Frontal cortex (tissue), 4 donors: ENCODE results near the gene GRIN2B. TPM values are rescaled to one million over a fixed set of nuclear protein-coding genes. Genes with fewer than 3 reads are reported as not detected.

Experiments used
- DNase-seq, 2 donors: peaks; one replicate each; pipeline ENCODE4 v3.0.0; 2012; ENCODE audit warnings: low spot score in 2 of 2
- FAIRE-seq: peaks from 2 replicates; lab custom pipeline; 2012; peaks lifted over from hg19 to GRCh38; lab: Jason Lieb, UNC
- total RNA-seq: library from RNA; depleted of rRNA; stranded (reverse); fragments of >200 nt; gene quantifications from one replicate; pipeline ENCODE4 v1.2.3, GENCODE V29; 2014
- donor health status: control.
- donor health status: control.
- donor health status: control.

The GRIN2B gene
- total RNA-seq: 75.4 TPM

GRCh38 chr12:13981296-13981962, at the start of gene GRIN2B:
Gene GRIN2B, minus strand, starts transcription at chr12:13981602. Its CDS starts 115,394 bp downstream, at chr12:13866208.
- DNase-seq (peak in 1 of 2 donors; percentile 21), FAIRE-seq (no peak)

- FAIRE-seq (no peak), DNase-seq (no peak)
Measured at GRCh38 chr12:14026537-14026936, 45.1 kb upstream of the GRIN2B start.

- no peak for FAIRE-seq
- no peak for DNase-seq
Measured at GRCh38 chr12:14024591-14024990, 43.2 kb upstream of the GRIN2B start.

- DNase-seq: no peak
- FAIRE-seq: no peak
Measured at GRCh38 chr12:14018080-14018479, 36.7 kb upstream of the GRIN2B start.

- no peak for FAIRE-seq
- no peak for DNase-seq
Measured at GRCh38 chr12:14010989-14011388, 29.6 kb upstream of the GRIN2B start.

GRCh38 chr12:14007639-14008038, 26.2 kb upstream of the GRIN2B start:
- FAIRE-seq: no peak
- DNase-seq: no peak

- DNase-seq (no peak), FAIRE-seq (no peak)
Measured at GRCh38 chr12:13992585-13992984, 11.2 kb upstream of the GRIN2B start.

GRCh38 chr12:13992106-13992505, 10.7 kb upstream of the GRIN2B start:
- no peak for DNase-seq
- no peak for FAIRE-seq

- DNase-seq: no peak
- no peak for FAIRE-seq
Measured at GRCh38 chr12:13986031-13986430, 4.6 kb upstream of the GRIN2B start.

- FAIRE-seq: no peak
- DNase-seq: peak in 1 of 2 donors; percentile 22
Measured at GRCh38 chr12:13981990-13982389, 588 bp upstream of the GRIN2B start.

GRCh38 chr12:13980538-13981295, 685 bp downstream of the GRIN2B start:
- DNase-seq (peak in 1 of 2 donors; percentile 28), FAIRE-seq (no peak)

- DNase-seq (no peak), FAIRE-seq (no peak)
Measured at GRCh38 chr12:13979772-13980378, 1.5 kb downstream of the GRIN2B start.

- no peak for FAIRE-seq
Measured at GRCh38 chr12:13978876-13979275, 2.5 kb downstream of the GRIN2B start.

GRCh38 chr12:13976880-13977279, 4.5 kb downstream of the GRIN2B start:
- FAIRE-seq (no peak), DNase-seq (no peak)

More at GRCh38 chr12:13978876-13979275, 2.5 kb downstream of the GRIN2B start:
- no peak for DNase-seq

GRCh38 chr12:13976028-13976584, 5.3 kb downstream of the GRIN2B start:
- FAIRE-seq (no peak), DNase-seq (no peak)

GRCh38 chr12:13973996-13974395, 7.4 kb downstream of the GRIN2B start:
- no peak for FAIRE-seq
- DNase-seq: no peak

GRCh38 chr12:13970803-13971202, 10.6 kb downstream of the GRIN2B start:
- FAIRE-seq (no peak), DNase-seq (no peak)

GRCh38 chr12:13968281-13968680, 13.1 kb downstream of the GRIN2B start:
- FAIRE-seq: no peak

GRCh38 chr12:13964666-13965065, 16.7 kb downstream of the GRIN2B start:
- FAIRE-seq: no peak
- DNase-seq: no peak

More at GRCh38 chr12:13968281-13968680, 13.1 kb downstream of the GRIN2B start:
- DNase-seq: no peak

- no peak for FAIRE-seq
- no peak for DNase-seq
Measured at GRCh38 chr12:13962699-13963098, 18.7 kb downstream of the GRIN2B start.

GRCh38 chr12:13961971-13962370, 19.4 kb downstream of the GRIN2B start:
- DNase-seq: no peak
- FAIRE-seq: no peak
